HG02571 (cell line): ENCODE data around the gene FHAD1.

Experiments used
- ATAC-seq: cut with Tn5 transposase; IDR thresholded peaks from one replicate; pipeline ENCODE4 v1.9.1; 2021; ENCODE audit warnings: mild to moderate bottlenecking, moderate library complexity; ENCODE audit not compliant: unreplicated experiment

The FHAD1 gene

GRCh38 chr1:15343729-15344128 lies 96.7 kb downstream of the FHAD1 start:
- no peak for ATAC-seq

- no peak for ATAC-seq
Measured at GRCh38 chr1:15344380-15344779, 97.4 kb downstream of the FHAD1 start.

GRCh38 chr1:15344800-15345704 lies 98.0 kb downstream of the FHAD1 start:
- no peak for ATAC-seq

- ATAC-seq = no peak
Measured at GRCh38 chr1:15345705-15346345, 98.8 kb downstream of the FHAD1 start.

GRCh38 chr1:15346346-15347030 lies 99.5 kb downstream of the FHAD1 start:
- no peak for ATAC-seq

GRCh38 chr1:15347182-15347581 lies 100.2 kb downstream of the FHAD1 start:
- ATAC-seq = no peak

GRCh38 chr1:15348648-15349047 lies 101.6 kb downstream of the FHAD1 start:
- no peak for ATAC-seq

- no peak for ATAC-seq
Measured at GRCh38 chr1:15349133-15349532, 102.1 kb downstream of the FHAD1 start.

GRCh38 chr1:15350151-15350550 lies 103.1 kb downstream of the FHAD1 start:
- no peak for ATAC-seq

GRCh38 chr1:15350551-15351200 lies 103.7 kb downstream of the FHAD1 start:
- ATAC-seq = no peak

- ATAC-seq = no peak
Measured at GRCh38 chr1:15351310-15351709, 104.3 kb downstream of the FHAD1 start.

- no peak for ATAC-seq
Measured at GRCh38 chr1:15352128-15352957, 105.3 kb downstream of the FHAD1 start.

- ATAC-seq = no peak
Measured at GRCh38 chr1:15353839-15354579, 107.0 kb downstream of the FHAD1 start.

- no peak for ATAC-seq
Measured at GRCh38 chr1:15354580-15354965, 107.5 kb downstream of the FHAD1 start.

- no peak for ATAC-seq
Measured at GRCh38 chr1:15355968-15356625, 109.1 kb downstream of the FHAD1 start.

GRCh38 chr1:15357612-15358207 lies 110.7 kb downstream of the FHAD1 start:
- ATAC-seq = no peak

GRCh38 chr1:15358565-15359133 lies 111.6 kb downstream of the FHAD1 start:
- ATAC-seq = no peak

GRCh38 chr1:15360700-15361099 lies 113.7 kb downstream of the FHAD1 start:
- ATAC-seq = no peak
